ENCODE measurements around the gene DDX54.

DNA sequence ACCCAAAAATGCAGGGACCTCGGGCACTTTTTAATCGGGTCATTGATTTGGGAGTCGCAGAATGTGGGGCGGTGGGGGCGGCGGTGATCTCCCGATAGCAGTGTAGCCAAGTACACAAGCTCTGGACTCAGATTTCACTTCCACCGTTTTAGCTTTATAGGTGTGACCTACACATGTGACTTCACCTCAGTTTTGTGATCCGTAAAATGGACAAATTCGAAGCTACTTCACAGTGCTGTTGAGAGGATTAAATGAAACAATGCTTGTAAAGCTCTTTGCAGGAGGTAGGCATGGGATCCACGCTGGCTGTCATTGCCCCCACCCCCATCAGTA, 721 bp upstream of the DDX54 start:
- TF ChIP-seq EZH2 (IDR thresholded peaks at IDR 0.05; ENCODE audit: borderline replicate concordance, low read length), result no peak
- TF ChIP-seq, protein P1, sequence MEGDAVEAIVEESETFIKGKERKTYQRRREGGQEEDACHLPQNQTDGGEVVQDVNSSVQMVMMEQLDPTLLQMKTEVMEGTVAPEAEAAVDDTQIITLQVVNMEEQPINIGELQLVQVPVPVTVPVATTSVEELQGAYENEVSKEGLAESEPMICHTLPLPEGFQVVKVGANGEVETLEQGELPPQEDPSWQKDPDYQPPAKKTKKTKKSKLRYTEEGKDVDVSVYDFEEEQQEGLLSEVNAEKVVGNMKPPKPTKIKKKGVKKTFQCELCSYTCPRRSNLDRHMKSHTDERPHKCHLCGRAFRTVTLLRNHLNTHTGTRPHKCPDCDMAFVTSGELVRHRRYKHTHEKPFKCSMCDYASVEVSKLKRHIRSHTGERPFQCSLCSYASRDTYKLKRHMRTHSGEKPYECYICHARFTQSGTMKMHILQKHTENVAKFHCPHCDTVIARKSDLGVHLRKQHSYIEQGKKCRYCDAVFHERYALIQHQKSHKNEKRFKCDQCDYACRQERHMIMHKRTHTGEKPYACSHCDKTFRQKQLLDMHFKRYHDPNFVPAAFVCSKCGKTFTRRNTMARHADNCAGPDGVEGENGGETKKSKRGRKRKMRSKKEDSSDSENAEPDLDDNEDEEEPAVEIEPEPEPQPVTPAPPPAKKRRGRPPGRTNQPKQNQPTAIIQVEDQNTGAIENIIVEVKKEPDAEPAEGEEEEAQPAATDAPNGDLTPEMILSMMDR (conservative IDR thresholded peaks at IDR 0.05 in 1 of 2, IDR thresholded peaks at IDR 0.05 in 1 of 2; ENCODE audit: extremely low read depth in 1 of 2, insufficient read depth in 1 of 2, low read depth in 1 of 2, low read length in 2 of 2), result no peak
